Measurements from ENCODE around the gene SLC25A48. TPM values are rescaled to one million over a fixed set of nuclear protein-coding genes. Genes with fewer than 3 reads are reported as not detected.

The SLC25A48 gene
- total and polyA plus RNA-seq, 2 of the 4 experiments (the other 2 are of a cell fraction), result not detected

GRCh38 chr5:135843571-135844337 lies 9.3 kb downstream of the SLC25A48 start:
- Histone ChIP-seq H3K18ac (ENCODE audit: low read depth, low read length) (no peak overlapping the region), H3K36me3 (ENCODE audit: control insufficient read depth, insufficient read depth, low read length) (no peaks in the 10 kb centered on the region), H3K27me3 (ENCODE audit: control insufficient read depth, insufficient read depth, low read length) (no peaks in the 10 kb centered on the region; the same call in 1 of the 2 replicates), H3K27ac (ENCODE audit: insufficient read depth, low read length) (no peak overlapping the region), H2BK20ac (ENCODE audit: low read depth, low read length) (no peak overlapping the region), H4K91ac (ENCODE audit: insufficient read depth, low read depth, low read length) (no peak overlapping the region), H2AK5ac (ENCODE audit: low read depth, low read length) (no peak overlapping the region), H3K4me2 (ENCODE audit: low read depth, low read length) (no peak overlapping the region), H3K9me1 (ENCODE audit: insufficient read depth, low read length) (no peaks in the 10 kb centered on the region), H3K4me1 (ENCODE audit: control insufficient read depth, insufficient read depth, low read length) (no peaks in the 10 kb centered on the region), H4K8ac (ENCODE audit: low read depth in 2 of 2, low read length in 2 of 2) (no peak overlapping the region), H2BK120ac (ENCODE audit: low read depth, low read length) (no peak overlapping the region), H4K5ac (ENCODE audit: low read depth, low read length) (no peak overlapping the region), H2AFZ (replicated peaks; ENCODE audit: low read length, poor library complexity) (no peak overlapping the region), H3K9me3 (ENCODE audit: control insufficient read depth, insufficient read depth, low read length) (no peaks in the 10 kb centered on the region), H3K9ac (ENCODE audit: low read depth, low read length) (no peak overlapping the region), H3K14ac (replicated peaks; ENCODE audit: low read depth, low read length) (no peak overlapping the region), H3K56ac (ENCODE audit: extremely low read depth, insufficient read depth, low read length) (no peak overlapping the region), H2BK15ac (ENCODE audit: low read depth, low read length) (no peak overlapping the region), H2BK5ac (ENCODE audit: low read depth, low read length, poor library complexity, severe bottlenecking) (no peak overlapping the region), H3K4ac (ENCODE audit: low read depth, low read length) (no peak overlapping the region), H2AK9ac (replicated peaks; ENCODE audit: low read depth, low read length, poor library complexity) (no peak overlapping the region), H3K4me3 (ENCODE audit: insufficient read depth, low read depth, low read length) (no peak overlapping the region), H4K20me1 (ENCODE audit: insufficient read depth, low read length) (no peaks in the 10 kb centered on the region), H3K23ac (ENCODE audit: low read depth, low read length) (no peak overlapping the region), H3K79me1 (ENCODE audit: low read depth in 1 of 2, low read length in 2 of 2) (no peaks in the 10 kb centered on the region)
- BruUV-seq (replicated peaks), result no TSS peak
- dilution Hi-C loops (cut with HindIII; ENCODE audit: low sequenced_read_pairs, unreplicated experiment), result no loop called here
- ChIA-PET POLR2A (ENCODE audit: unreplicated experiment) (no interaction called here), CTCF (no interaction called here)
- intact Hi-C loops (cut with micrococcal nuclease), result no loop called here
- DNase-seq, result no peak
- 42% methylated on average over 3 of the region's 6 CpGs; no CpG with 5 or more reads in 1 of the 2 experiments for WGBS, 2 experiments (ENCODE audit: extremely low coverage in 2 of 2, insufficient read length in 1 of 2)
- no peak for ATAC-seq (ENCODE audit: low read depth)
- in situ Hi-C loops (cut with MboI; ENCODE audit: low sequenced_read_pairs), result no loop called here
- TF ChIP-seq RFX5 (IDR thresholded peaks at IDR 0.05; ENCODE audit: low read depth, low read length) (no peak), ELK1 (IDR thresholded peaks at IDR 0.05; ENCODE audit: borderline replicate concordance, low read depth, low read length) (no peak), RCOR1 (IDR thresholded peaks at IDR 0.05; ENCODE audit: insufficient replicate concordance, low read length) (no peak)
